Natural killer cell (primary cell): ENCODE measurements around the gene SCG5. TPM values are rescaled to one million over a fixed set of nuclear protein-coding genes. Genes with fewer than 3 reads are reported as not detected.

Source experiments
- ATAC-seq, 3 donors: fragments of 150-1000 bp in 2 of 3; fragments of 200-7000 bp in 1 of 3; cut with Tn5 transposase; 1 replicate in 1 of 3; 2 replicates in 2 of 3; pipeline ENCODE4 v1.10.0; 2021; ENCODE audit warnings: mild to moderate bottlenecking in 2 of 3, moderate library complexity in 2 of 3
- DNase-seq, 2 donors: peaks; one replicate each; pipeline versions ENCODE4 v3.0.0 to v3.0.0-alpha.2; 2013 to 2021; ENCODE audit warnings: mixed read lengths in 1 of 2
- H3K27ac ChIP-seq: one replicate; pipeline ENCODE4 v1.5.1; 2013; ENCODE audit warnings: mild to moderate bottlenecking, low read length
- H3K27me3 ChIP-seq: one replicate; pipeline ENCODE4 v1.6.1; 2013; ENCODE audit warnings: low read length; ENCODE audit not compliant: control insufficient read depth, insufficient read depth
- H3K36me3 ChIP-seq: one replicate; pipeline ENCODE4 v1.6.1; 2013; ENCODE audit warnings: low read length; ENCODE audit not compliant: control insufficient read depth, insufficient read depth
- H3K4me1 ChIP-seq: one replicate; pipeline ENCODE4 v1.6.1; 2013; ENCODE audit warnings: low read length; ENCODE audit not compliant: control insufficient read depth, insufficient read depth
- H3K4me3 ChIP-seq: one replicate; pipeline ENCODE4 v1.5.1; 2013; ENCODE audit warnings: low read length
- H3K9me3 ChIP-seq: one replicate; pipeline ENCODE4 v1.6.1; 2013; ENCODE audit warnings: low read length; ENCODE audit not compliant: control insufficient read depth, insufficient read depth
- H3K27ac Mint-ChIP-seq, 2 donors: one replicate each; pipeline ENCODE4 v1.8.0; 2022; ENCODE audit warnings: mild to moderate bottlenecking in 2 of 2, mixed read lengths in 2 of 2, moderate library complexity in 1 of 2
- H3K27me3 Mint-ChIP-seq, 2 donors: one replicate each; pipeline ENCODE4 v1.8.0; 2022; ENCODE audit warnings: low read depth in 2 of 2, mixed read lengths in 2 of 2
- H3K36me3 Mint-ChIP-seq: one replicate; pipeline ENCODE4 v1.8.0; 2022; ENCODE audit warnings: mixed read lengths
- H3K4me1 Mint-ChIP-seq, 2 donors: one replicate each; pipeline ENCODE4 v1.8.0; 2022; ENCODE audit warnings: mixed read lengths in 2 of 2
- H3K4me3 Mint-ChIP-seq: one replicate; pipeline ENCODE4 v1.8.0; 2022; ENCODE audit warnings: mild to moderate bottlenecking, moderate library complexity, mixed read lengths
- H3K9me3 Mint-ChIP-seq, 2 donors: one replicate each; pipeline ENCODE4 v1.8.0; 2022; ENCODE audit warnings: mixed read lengths in 2 of 2
- WGBS: methylation state at CpG from one replicate; pipeline ENCODE4 v1.1.7; 2013; ENCODE audit warnings: missing lambda C conversion rate; ENCODE audit not compliant: insufficient coverage; 5-methylcytosine and 5-hydroxymethylcytosine counted together
- intact Hi-C: fragments of 100-400 bp; cut with micrococcal nuclease; formaldehyde crosslinking; loops from one replicate; pipeline ENCODE4 v1.14.2; 2022
- total RNA-seq, 4 donors: library from RNA; stranded (reverse); fragments of 120-200 nt in 1 of 4; gene quantifications; one replicate each; pipeline versions ENCODE4 v1.2.3 to v1.2.4, GENCODE V29; 2013 to 2022
- TF ChIP-seq, protein P1 (sequence below): fragments of 200-600 bp; IDR thresholded peaks from one replicate; pipeline ENCODE4 v1.8.0; 2022; ENCODE audit warnings: antibody characterized with exemption

The SCG5 gene
- total RNA-seq, 3 donors from 2014 or later (not counting 1 experiment from before 2014, with no cell fraction given) = not detected

DNA sequence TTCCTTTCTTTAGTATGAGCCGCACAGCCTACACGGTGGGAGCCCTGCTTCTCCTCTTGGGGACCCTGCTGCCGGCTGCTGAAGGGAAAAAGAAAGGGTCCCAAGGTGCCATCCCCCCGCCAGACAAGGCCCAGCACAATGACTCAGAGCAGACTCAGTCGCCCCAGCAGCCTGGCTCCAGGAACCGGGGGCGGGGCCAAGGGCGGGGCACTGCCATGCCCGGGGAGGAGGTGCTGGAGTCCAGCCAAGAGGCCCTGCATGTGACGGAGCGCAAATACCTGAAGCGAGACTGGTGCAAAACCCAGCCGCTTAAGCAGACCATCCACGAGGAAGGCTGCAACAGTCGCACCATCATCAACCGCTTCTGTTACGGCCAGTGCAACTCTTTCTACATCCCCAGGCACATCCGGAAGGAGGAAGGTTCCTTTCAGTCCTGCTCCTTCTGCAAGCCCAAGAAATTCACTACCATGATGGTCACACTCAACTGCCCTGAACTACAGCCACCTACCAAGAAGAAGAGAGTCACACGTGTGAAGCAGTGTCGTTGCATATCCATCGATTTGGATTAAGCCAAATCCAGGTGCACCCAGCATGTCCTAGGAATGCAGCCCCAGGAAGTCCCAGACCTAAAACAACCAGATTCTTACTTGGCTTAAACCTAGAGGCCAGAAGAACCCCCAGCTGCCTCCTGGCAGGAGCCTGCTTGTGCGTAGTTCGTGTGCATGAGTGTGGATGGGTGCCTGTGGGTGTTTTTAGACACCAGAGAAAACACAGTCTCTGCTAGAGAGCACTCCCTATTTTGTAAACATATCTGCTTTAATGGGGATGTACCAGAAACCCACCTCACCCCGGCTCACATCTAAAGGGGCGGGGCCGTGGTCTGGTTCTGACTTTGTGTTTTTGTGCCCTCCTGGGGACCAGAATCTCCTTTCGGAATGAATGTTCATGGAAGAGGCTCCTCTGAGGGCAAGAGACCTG, 89.5 kb downstream of the SCG5 start:
- peak in 1 of 2 donors; percentile 5 for DNase-seq
- no peak overlapping the region for H3K27ac Mint-ChIP-seq

DNA sequence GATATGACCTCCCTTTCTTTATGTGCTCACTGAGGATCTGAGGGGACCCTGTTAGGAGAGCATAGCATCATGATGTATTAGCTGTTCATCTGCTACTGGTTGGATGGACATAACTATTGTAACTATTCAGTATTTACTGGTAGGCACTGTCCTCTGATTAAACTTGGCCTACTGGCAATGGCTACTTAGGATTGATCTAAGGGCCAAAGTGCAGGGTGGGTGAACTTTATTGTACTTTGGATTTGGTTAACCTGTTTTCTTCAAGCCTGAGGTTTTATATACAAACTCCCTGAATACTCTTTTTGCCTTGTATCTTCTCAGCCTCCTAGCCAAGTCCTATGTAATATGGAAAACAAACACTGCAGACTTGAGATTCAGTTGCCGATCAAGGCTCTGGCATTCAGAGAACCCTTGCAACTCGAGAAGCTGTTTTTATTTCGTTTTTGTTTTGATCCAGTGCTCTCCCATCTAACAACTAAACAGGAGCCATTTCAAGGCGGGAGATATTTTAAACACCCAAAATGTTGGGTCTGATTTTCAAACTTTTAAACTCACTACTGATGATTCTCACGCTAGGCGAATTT, 91.2 kb downstream of the SCG5 start:
- H3K27ac Mint-ChIP-seq = no peak overlapping the region
- H3K36me3 Mint-ChIP-seq = no peaks in the 10 kb centered on the region
- no peak overlapping the region for H3K27ac ChIP-seq
- TF ChIP-seq, protein P1, sequence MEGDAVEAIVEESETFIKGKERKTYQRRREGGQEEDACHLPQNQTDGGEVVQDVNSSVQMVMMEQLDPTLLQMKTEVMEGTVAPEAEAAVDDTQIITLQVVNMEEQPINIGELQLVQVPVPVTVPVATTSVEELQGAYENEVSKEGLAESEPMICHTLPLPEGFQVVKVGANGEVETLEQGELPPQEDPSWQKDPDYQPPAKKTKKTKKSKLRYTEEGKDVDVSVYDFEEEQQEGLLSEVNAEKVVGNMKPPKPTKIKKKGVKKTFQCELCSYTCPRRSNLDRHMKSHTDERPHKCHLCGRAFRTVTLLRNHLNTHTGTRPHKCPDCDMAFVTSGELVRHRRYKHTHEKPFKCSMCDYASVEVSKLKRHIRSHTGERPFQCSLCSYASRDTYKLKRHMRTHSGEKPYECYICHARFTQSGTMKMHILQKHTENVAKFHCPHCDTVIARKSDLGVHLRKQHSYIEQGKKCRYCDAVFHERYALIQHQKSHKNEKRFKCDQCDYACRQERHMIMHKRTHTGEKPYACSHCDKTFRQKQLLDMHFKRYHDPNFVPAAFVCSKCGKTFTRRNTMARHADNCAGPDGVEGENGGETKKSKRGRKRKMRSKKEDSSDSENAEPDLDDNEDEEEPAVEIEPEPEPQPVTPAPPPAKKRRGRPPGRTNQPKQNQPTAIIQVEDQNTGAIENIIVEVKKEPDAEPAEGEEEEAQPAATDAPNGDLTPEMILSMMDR = no peak
- 82% methylated on average over 4 of the region's 6 CpGs for WGBS
- no peaks in the 10 kb centered on the region for H3K36me3 ChIP-seq
- ATAC-seq = no peak
- H3K4me1 Mint-ChIP-seq = no peaks in the 10 kb centered on the region
- no peaks in the 10 kb centered on the region for H3K9me3 Mint-ChIP-seq
- H3K9me3 ChIP-seq = no peaks in the 10 kb centered on the region
- H3K4me3 ChIP-seq = no peak overlapping the region
- peaks cover 19 to 46% of the 10 kb centered on the region in 2 donors for H3K27me3 Mint-ChIP-seq
- no peaks in the 10 kb centered on the region for H3K27me3 ChIP-seq
- H3K4me3 Mint-ChIP-seq = no peak overlapping the region
- DNase-seq = no peak
- intact Hi-C loops = no loop called here
- H3K4me1 ChIP-seq = no peaks in the 10 kb centered on the region

More for the DNA sequence above, 89.5 kb downstream of the SCG5 start:
- TF ChIP-seq, protein P1 = no peak
- Histone ChIP-seq H3K36me3 (no peaks in the 10 kb centered on the region), H3K4me3 (no peak overlapping the region), H3K4me1 (no peaks in the 10 kb centered on the region), H3K27ac (no peak overlapping the region), H3K9me3 (no peaks in the 10 kb centered on the region), H3K27me3 (no peaks in the 10 kb centered on the region)
- WGBS = 54% methylated on average over 27 of the region's 27 CpGs
- intact Hi-C loops = no loop called here
- Mint-ChIP-seq H3K9me3 (peaks cover 0 to 4% of the 10 kb centered on the region in 2 donors), H3K36me3 (peaks cover 7% of the 10 kb centered on the region), H3K4me3 (no peak overlapping the region), H3K4me1 (no peaks in the 10 kb centered on the region), H3K27me3 (peaks cover 19 to 43% of the 10 kb centered on the region in 2 donors)
- no peak for ATAC-seq

DNA sequence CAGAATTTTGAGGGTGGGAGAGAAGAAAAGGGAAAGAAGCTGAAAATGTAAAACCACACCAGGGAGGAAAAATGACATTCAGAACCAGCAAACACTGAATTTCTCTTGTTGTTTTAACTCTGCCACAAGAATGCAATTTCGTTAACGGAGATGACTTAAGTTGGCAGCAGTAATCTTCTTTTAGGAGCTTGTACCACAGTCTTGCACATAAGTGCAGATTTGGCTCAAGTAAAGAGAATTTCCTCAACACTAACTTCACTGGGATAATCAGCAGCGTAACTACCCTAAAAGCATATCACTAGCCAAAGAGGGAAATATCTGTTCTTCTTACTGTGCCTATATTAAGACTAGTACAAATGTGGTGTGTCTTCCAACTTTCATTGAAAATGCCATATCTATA, 91.8 kb downstream of the SCG5 start:
- WGBS = 44% methylated on average over 2 of the region's 3 CpGs
- intact Hi-C loops = no loop called here
- DNase-seq (no peak), ATAC-seq (no peak)
- Mint-ChIP-seq H3K36me3 (no peaks in the 10 kb centered on the region), H3K9me3 (no peaks in the 10 kb centered on the region), H3K4me3 (no peak overlapping the region), H3K27ac (no peak overlapping the region), H3K4me1 (no peaks in the 10 kb centered on the region), H3K27me3 (peaks cover 19 to 46% of the 10 kb centered on the region in 2 donors)
- H3K27me3 ChIP-seq = no peaks in the 10 kb centered on the region
- H3K36me3 ChIP-seq = no peaks in the 10 kb centered on the region
- H3K4me3 ChIP-seq = no peak overlapping the region
- H3K9me3 ChIP-seq = no peaks in the 10 kb centered on the region
- TF ChIP-seq, protein P1 = no peak
- H3K27ac ChIP-seq = no peak overlapping the region
- H3K4me1 ChIP-seq = no peaks in the 10 kb centered on the region
